ENCODE data around the gene ANKS3.

Gene ANKS3

DNA sequence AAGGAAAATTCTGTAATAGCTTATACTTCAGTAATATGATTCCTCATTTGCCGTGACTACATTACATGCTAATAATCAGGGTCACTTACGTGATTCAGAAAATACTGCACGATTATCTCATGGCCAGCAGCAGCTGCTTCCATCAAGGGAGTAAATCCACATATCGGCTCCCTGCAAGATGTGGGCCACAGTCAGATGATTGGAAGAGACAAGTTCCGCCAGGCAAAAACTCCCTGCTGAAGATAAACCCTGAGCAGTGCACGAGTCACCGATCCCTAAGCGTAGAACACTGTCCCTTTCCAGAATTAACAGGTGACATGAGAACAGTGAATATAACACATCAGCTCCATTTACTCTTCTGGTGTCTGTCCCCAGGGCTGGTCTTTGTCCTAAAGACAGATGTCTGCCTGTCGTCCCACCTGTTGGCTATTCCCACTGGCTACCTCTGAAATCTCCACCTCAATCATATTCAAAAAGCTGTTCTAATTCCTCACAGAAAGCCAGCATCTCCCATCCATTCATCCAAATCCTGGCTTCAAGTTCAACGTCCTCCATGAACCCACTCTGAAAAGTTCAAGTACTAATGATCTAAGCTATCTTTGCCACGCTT lies 9.3 kb downstream of the ANKS3 start:
- no peak for DNase-seq

DNA sequence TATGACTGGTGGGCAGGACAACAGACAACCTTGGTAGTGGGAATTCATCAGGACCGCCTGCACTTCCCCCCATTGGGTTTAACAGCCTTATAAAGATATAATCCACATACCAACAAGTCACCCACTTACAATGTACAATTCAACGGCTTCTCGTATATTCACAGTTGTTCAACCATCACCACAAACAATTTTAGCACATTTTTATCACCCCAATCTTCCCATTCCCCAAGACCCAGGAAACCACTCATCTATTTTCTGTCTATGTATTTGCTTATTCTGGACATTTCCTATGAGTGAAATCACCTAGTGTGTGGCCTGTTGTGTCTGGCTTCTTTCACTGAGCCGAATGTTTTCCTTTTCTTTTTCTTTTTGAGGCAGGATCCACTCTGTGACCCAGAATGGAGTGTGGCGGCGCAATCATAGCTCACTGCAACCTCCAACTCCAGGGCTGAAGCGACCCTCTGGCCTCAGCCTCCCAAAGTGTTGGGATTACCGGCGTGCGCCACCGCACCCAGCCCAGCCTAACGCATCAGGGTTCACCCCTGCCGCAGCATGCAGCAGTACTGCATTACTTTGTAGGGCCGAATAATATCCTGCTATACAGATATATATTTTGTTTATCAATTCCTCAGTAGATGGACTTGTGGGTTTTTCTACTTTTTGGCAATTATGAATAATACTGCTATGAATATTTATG lies 10.9 kb downstream of the ANKS3 start:
- DNase-seq = no peak

DNA sequence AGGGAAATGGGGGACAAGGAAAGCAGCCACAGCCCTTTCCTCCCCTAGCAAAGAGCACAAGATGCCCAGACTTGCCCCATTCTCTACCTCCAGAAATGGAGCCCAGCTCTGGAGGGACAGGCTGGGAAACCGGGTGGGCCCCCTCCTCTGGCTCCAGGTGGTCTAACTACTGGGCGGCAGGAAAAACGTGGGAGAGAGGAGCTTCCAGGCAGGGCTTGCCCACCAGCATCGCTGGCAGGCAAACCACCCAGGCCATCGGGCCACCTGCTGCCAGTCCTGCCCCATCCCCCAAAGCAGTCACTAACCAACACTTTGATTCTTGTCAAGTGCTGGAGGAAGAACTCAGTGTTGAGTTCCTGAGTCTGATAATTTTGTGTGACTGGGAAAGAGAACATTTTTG lies 15.6 kb downstream of the ANKS3 start:
- DNase-seq = no peak

DNA sequence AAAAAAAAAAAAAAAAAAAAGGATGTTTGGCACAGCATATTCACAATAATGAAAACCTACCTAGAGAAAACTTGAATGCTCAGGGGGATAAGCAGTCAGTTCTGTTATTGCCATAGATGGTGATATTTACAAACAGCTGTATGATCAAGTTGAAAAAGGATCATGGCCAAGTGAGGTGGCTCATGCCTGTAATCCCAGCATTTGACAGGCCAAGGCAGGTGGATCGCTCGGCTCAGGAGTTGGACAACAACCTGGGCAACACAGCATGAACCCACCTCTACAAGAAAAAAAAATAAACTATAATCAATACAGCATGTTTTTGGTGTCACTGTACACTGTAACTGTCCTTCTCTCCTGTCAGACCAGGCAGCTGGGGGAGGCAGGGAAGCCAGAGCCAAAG lies 19.1 kb downstream of the ANKS3 start:
- DNase-seq = no peak

DNA sequence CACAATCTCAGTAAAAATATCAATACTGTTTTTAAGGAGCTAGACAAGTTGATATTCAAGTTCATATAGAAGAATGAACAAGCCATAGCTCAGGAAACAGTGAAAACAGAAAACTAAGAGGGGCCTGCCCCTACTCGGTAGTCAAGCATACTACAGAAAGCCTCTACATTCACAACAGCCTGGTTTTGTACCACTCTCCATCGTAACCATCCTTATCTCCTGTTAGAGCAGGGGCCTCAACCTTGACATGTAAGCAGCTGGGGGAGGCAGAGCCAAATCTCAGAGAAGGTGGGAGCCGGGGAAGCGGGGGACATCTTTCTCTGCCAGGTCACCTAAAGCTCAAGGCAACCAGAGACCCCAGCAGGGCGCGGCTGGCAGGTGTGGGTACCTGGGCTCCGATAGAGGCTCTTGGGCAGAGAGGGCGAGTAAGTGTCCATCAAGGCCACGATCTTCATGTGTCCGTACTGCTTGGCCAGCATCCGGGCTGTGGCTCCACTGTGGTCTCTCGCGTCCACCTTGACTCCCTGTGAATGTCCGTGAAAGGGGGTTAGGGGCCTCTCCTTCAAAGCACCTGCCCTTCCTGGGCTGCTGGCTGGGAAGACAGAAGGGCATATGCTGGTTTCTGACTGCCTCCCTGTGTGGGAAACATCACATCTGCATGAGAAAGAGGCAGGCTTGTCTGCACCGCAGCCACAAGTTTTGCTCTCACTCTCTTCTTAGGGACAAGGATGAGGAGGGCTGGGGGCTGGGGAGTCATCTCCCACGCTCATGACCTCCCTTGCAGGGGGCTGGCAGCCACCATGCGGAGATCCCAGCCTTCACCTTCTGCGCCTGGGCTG lies 20.2 kb downstream of the ANKS3 start:
- DNase-seq = no peak

DNA sequence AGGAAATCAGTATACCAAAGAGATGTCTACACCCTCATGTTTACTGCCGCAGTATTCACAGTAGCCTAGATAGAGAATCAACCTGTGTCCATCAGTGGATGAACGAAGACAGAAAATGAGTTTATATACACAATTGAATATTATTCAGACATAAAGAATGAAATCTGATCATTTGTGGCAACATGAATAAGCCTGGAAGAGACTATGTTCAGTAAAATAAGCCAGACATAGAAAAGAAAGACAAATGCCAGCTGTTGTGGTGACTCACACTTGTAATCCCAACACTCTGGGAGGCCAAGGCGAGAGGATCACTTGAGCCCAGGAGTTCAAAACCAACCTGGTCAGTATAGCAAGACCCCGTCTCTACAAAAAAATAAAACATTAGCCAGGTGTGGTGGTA lies 24.6 kb downstream of the ANKS3 start:
- DNase-seq = no peak

DNA sequence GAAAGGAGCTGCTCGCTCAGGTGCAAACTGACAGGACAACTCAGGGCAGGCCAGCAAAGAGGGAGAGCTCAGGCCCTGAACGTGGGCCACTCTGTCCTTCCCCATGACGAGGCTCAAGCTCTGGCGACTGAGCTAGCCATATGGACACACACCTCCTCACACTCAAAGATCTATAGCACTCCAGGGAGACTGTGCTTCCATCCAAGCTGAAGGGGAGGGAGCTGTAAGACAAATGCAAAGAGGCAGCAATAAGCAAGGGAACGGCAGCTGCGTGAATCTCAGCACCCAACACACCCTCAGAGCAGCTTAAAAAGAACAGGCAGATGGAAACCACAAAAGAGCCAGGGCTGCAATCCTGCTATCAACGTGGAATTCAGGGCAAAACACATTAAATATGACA lies 27.2 kb downstream of the ANKS3 start:
- DNase-seq = no peak

DNA sequence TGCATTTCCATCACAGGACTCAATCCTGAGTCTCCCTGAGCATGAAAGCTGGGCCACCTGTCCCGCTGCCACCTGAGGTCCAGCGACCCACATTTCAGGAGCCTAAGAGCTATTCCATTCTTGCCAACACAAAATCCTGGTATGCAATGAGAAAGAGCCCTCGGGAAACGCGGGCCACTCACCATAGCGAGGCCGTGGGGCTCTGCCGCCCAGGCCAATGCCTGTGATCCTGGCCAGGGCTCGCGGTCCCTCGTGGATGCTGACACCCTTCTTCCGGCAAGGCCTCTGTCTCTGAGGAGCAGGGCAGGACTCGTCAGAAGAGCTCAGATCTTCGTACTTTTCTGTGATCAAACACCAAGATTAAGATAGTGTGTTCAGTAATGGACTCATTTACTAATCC lies 29.2 kb downstream of the ANKS3 start:
- DNase-seq = no peak

DNA sequence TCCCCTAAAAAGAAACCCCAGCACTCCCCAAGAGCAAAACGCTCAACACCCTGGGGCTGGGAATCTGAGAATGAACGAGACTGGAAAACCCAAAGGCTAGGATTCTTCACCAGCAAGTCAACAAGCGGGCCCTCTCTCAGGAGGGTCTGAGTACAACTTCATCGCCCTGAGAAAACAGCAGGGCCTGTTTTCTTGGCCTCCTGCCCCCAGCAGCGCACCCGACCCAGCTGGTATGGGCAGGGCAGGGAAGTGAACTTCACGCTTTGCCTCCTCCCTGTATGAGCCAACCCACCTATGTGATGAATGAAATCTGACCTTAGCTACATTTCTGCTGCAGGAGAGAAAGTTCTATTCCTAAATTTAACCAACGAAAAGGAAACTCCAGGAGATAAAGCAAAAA lies 29.6 kb downstream of the ANKS3 start:
- DNase-seq = no peak

DNA sequence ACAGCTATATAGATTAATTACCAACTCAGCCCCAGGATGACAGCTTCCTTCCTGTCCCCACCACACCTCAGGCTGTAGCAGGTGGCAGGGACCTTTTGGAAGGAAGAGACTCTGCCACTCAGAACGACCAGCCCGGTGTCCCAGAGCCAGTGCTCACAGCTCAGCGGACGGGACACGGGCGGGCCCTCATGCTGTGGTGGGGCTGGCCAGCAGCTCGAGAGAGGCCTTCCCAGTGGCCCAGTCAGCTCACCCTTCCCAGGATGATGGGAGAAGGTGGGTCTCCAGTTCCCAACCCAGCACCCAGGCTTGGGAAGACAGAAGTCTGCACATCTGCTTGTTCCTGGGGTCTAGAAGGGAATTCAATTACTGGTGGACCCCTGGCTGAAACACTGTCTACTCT lies 30.2 kb downstream of the ANKS3 start:
- DNase-seq = no peak

DNA sequence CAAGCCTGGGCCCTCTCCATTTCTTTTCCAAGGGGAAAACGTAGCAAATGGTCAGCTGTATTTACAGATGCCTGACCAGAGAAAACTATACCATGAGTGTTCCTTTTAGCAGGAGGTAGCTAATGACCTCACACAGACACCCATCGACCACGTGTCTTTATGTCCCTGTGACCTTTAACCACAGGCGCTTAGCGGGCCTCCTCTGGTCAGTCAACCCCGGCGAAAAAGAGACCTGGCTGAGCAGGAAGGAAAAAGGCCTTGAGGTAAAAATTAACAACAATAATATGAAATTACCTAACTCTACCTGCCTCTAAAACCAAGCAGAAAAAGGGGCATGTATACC lies 31.6 kb downstream of the ANKS3 start:
- no peak for DNase-seq

DNA sequence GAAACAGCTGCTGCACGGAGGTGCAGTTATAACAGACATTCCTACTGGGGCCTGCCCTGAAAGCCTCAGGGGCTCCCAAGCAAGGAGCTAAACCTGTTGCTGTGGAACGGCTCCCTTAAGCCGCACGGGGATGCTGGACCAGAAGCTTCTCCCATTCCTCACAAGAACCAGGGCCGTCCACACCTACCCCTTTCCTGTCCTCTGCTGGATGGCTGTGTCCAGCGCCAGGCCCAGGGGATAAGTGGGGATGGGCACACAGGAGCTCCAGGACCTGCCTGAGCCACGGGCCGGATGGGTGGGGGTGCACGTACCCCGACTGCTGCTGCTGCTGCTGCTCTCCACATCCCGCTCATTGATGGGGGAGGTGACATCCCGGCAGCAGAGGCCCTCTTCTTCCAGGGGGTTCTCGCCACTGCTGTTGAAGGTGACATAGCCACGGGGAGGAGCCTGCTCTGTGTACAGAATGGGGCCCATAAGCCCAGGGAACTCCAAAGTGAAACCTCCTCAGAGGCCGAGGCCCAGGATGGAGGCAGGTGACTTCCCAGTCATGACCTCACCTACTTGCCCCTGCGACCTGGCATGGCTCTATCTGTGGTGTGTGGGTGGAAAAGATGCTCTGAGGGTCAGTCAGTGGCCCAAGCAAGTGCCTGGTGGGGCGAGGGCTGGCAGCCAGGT lies 32.1 kb downstream of the ANKS3 start:
- no peak for DNase-seq

DNA sequence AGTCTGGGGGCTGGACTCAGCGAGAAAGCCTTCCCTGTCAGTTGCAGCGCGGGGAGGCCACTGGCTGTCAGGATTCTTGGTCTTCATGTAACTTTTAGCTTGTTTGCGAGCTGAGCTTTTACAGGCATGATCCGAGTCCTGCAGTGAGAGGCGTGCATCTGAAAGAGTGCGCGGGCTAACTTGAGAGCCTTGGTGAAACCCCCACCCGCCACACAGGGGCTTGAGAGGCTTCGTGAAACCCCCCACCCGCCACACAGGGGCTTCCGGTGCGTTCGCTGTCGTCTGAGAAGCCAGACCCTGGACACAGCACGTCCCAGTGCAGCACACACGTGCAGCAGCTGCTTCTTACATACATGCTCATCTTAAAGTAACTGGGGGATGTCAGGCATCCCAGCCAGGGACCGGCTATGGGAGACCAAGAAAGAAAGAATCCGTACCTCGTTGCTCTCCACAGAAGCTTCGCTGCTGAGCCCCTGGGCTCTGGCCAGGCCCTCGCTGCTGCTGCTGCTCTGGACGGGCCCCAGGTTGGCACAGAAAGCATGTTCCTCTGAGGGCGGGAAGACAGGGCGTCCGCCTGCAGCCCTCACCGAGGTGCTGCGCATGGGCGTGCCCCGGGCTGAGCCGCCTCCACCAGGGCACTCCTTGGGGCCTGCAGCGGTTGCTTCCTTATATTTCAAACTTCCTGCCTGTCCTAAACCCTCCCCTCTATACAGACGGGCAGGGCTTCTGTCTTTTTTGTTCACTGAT lies 32.9 kb downstream of the ANKS3 start:
- no peak for DNase-seq

DNA sequence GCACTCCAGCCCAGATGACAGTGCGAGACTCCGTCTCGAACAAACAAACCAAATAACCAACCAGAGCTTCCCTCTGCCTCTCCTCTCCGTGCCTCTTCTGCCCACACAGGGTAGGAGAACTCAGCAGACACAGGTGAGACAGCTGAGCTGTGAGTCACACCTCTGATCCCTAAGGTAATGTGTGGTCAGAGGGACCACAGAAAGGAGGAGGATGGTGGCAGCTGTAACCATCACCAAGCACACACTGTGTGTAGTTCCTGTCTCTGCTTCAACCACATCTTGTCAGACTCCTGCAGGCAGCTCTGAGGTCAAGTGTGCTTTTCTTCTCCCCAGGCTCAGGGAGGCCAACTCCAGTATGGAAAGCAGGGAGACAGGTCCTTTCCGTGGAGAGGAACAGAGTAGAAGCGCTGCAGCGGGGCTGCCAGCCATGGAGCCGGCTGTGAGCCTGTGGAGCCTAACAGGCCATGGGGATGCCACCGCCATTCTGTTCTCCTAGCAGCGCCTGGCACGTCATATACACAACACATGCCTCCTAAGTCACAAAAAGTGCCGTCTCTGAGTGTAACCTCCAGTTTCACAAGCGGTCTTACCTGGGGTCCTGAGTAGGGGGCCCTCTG lies 33.6 kb downstream of the ANKS3 start:
- no peak for DNase-seq

DNA sequence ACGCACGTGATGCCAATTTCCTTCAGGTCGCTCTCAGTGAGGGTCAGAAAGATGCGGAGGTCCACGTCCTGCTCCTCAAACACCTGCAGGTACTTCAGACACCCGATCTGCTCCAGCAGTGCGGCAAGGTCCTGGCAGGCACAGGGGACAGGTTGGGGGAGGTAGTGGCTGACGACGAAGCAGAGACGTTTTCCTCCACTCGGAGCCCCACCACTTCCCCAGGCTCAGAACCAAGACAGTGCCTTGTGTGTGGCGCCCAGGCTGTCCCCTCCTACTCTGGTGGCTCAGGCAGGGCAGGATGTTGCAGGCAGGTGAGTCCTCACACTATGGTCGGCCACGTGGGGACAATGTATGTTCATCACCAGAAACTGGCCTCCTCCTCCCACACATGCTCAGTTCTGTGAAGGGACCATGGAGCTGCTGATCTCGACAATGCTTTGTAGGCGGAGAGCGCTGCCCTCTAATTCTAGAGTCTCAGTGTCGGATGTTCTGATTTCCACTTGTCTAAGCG lies 35.0 kb downstream of the ANKS3 start:
- DNase-seq = no peak

DNA sequence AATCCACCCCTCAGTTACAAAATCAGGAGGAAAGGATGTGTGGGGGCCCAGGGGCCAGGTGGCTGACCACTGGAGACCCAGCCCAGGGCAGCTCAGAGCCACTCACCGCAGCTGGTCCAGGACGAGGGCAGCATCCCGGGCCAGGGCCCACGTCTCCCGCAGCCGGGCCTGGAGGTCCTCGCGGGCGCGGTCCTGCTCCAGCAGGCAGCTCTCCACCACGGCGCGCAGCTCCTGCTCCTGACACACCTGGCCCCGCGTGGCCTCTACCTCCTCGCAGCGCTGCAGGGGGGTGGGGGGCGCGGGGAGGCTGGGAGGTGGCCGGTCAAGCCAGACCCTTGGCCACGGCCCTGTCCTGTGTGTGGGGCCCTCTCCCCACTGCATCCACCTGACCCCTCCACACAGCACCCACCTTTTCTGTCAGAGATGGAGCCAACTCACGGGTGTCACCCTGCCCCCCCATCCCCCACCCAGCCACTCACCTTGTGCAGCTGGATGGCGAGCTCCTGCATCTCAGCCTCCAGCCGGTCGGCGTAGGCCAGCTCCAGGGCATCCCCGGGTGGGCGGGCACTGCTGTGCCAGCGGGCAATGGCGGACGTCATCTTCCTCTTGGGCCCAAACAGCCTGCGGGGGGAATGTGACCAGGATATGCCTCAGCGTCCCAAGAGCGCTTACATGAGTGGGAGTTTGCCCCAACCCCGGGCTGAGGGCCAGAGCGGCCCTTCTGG lies 35.6 kb downstream of the ANKS3 start:
- DNase-seq = no peak

DNA sequence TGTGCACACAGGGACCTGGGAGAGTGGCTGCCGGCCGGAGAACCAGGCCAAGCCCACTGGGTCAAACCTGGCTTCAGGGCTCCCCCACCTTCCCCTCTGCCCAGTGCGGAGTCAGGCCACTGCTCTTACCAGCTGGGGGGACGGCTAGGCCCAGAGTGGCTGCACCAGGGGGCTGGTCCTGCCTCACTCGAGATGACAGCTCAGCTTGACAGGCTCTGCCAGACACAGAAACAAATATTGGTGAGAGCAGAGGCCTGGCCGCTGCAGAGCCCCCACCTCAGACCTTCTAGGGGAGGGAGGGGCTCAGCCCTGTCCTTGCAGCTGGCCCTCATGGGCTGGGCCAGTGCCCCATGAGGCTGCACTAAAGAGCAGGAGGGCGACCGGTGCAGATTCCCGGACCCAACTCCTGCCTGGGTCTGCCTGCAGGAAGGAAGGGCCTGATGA lies 36.2 kb downstream of the ANKS3 start:
- no peak for DNase-seq

DNA sequence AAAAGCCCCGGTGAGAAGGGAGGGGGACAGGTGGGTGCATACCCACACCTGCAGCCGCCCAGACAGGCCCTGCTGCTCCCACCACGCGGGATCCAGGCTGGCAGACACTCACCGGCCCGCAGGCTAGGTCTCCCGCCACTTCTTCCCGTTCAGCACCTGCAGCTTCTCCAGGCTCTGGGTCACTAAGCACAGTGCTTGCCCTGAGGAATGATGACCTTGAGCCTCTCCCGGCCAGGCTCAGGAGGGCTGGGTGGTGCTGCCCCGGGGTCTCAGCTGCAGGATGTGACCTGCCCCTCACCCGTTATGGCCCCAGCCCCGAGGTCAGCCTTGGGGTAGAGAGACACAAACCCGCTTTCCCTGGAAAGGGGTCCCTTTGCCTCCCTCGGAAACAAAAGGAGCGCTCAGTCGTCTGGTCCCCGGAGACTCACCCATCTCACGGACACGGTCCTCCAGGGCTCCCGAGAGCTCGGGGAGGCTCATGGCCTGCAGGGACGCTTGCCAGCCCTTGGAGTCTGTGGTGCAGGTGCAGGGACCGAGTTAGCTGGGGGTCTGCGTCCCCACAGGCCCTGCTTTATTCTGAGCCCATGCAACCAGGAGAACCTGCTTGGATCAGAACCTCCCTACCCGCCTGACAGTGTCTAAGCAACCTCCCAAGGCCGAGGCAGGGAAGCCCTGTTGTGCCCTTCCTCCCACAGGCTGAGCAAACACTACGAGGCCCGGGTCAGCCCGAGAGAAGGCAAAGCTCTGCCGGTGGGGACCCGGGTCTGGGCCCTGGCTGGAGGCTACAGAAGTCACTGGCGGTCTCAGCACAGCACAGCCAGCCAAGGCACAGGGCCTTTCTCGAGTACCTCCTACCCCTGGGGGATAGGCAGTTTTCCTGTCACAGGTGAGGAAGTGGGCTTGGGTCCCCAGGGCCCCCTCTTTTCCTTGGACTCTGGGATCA lies 36.9 kb downstream of the ANKS3 start:
- DNase-seq = no peak

DNA sequence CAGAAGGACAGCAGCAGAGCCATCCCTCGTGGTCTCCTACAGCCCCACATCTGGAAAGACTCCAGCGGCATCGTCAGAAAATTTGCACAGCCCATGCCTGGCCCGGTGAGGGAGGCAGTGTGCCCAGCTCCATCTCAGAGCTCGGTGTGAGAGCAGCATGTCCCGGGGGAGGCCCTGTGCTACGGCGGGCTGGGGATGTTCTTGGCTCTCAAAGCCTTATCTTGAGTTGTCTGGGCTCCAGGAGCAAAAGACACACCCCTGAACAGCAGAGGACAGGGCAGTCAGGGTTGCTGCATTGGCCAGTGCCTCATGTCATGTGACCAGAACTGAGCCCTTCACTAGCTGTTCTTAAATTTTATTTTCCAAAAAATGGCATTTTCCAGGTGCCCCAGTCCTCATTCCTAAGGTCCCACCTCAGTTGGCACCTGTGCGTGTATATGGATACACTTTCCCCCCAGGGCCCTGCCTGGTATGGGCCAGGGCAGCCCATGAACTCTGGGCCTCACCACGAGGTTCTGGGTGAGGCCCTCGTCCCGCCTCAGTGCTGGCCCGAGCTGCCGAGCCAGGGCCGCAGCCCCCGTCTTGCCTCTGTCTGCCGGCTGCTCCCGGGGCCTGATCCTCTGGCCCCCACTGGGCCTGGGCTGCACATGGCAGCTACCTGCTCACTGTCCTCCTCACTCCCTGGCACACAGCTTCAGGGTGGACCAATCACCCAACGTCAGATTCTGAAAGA lies 37.7 kb downstream of the ANKS3 start:
- DNase-seq = no peak

All from cerebellar nuclear complex (tissue), 1 donor.